ENCODE data around the gene UBE2R2. TPM values are rescaled to one million over a fixed set of nuclear protein-coding genes. Genes with fewer than 3 reads are reported as not detected.

Gene UBE2R2
- total and polyA plus RNA-seq, 2 of the 8 experiments (the other 6 are each of a cell fraction or from before 2014, with no cell fraction given) = 19.4 to 42.1 TPM

DNA sequence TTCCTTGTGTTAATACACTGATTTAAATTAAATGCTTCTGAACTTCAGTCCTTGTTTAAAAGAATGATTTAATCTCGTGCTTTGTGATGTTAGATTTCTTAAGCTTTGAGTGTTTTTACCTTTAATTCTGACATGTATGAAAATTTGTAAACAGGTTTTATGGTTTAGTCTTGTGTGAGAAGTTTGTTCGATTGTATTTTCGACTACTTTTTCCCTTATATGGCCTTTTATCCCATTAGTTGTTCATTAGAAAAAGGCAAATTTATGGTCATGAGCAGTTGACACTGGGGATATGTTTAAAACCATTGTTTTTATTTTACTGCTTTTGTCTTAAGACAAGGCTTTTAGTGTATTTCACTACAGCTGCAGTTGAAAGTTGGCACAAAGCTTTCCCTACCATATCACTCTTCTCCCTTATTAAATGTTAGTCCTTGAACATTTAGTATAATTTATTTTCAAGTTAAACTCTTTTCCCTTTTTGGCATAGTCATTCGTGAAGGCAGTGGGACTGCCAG, 3.3 kb downstream of the UBE2R2 start (continued):
- TF ChIP-seq TAF7 (optimal IDR thresholded peaks at IDR 0.05; ENCODE audit: borderline replicate concordance, low read depth, low read length) (no peak), BRCA1 (IDR thresholded peaks at IDR 0.05; ENCODE audit: low read depth, low read length) (no peak), SIN3A (conservative IDR thresholded peaks at IDR 0.05 in 1 of 2, IDR thresholded peaks at IDR 0.05 in 1 of 2; ENCODE audit: low read depth in 1 of 2, low read length in 2 of 2) (no peak), FOSL1 (IDR thresholded peaks at IDR 0.05; ENCODE audit: insufficient read depth, low read depth, low read length) (no peak), RFX5 (IDR thresholded peaks at IDR 0.05; ENCODE audit: borderline replicate concordance, low read depth, low read length) (no peak), JUN (IDR thresholded peaks at IDR 0.05; ENCODE audit: low read depth, low read length) (no peak)
